KMS-11 (cell line): Measurements from ENCODE around the gene CD151.

ENCODE experiments used
- H2AFZ ChIP-seq: fragments of 200-600 bp; sonication (generic); 2 replicates; pipeline ENCODE4 v1.6.1; 2016; ENCODE audit warnings: antibody characterized with exemption, mixed run types, low read depth
- H3K27ac ChIP-seq: fragments of 200-600 bp; sonication (generic); 2 replicates; pipeline ENCODE4 v1.6.1; 2016; ENCODE audit warnings: mild to moderate bottlenecking, mixed run types
- H3K27me3 ChIP-seq: fragments of 200-600 bp; sonication (generic); 2 replicates; pipeline ENCODE4 v1.6.1; 2017; ENCODE audit warnings: mild to moderate bottlenecking, low read depth, mixed run types, moderate library complexity; ENCODE audit not compliant: insufficient read depth
- H3K36me3 ChIP-seq: fragments of 200-600 bp; sonication (generic); 2 replicates; pipeline ENCODE4 v1.6.1; 2017; ENCODE audit warnings: mild to moderate bottlenecking, mixed run types; ENCODE audit not compliant: insufficient read depth
- H3K4me1 ChIP-seq: fragments of 200-600 bp; sonication (generic); 2 replicates; pipeline ENCODE4 v1.6.1; 2016; ENCODE audit warnings: mild to moderate bottlenecking, low read depth, mixed run types; ENCODE audit not compliant: poor library complexity, severe bottlenecking
- H3K4me2 ChIP-seq: fragments of 200-600 bp; sonication (generic); 2 replicates; pipeline ENCODE4 v1.7.0; 2016; ENCODE audit warnings: mild to moderate bottlenecking, mixed run types
- H3K4me3 ChIP-seq: fragments of 200-600 bp; sonication (generic); IDR thresholded peaks from 2 replicates; pipeline ENCODE4 v1.6.1; 2017; ENCODE audit warnings: low read depth, low read length, mixed read lengths; ENCODE audit not compliant: insufficient read depth
- H3K79me2 ChIP-seq: fragments of 200-600 bp; sonication (generic); 2 replicates; pipeline ENCODE4 v1.6.1; 2016; ENCODE audit warnings: low read depth, mixed run types; ENCODE audit not compliant: insufficient read depth
- H3K9ac ChIP-seq: fragments of 200-600 bp; sonication (generic); 2 replicates; pipeline ENCODE4 v1.6.1; 2016; ENCODE audit warnings: mild to moderate bottlenecking, mixed run types
- H4K20me1 ChIP-seq: fragments of 200-600 bp; sonication (generic); 2 replicates; pipeline ENCODE4 v1.6.1; 2016; ENCODE audit warnings: mild to moderate bottlenecking, mixed run types; ENCODE audit not compliant: insufficient read depth
- TF ChIP-seq, protein P1 (sequence below): fragments of 200-600 bp; sonication (generic); conservative IDR thresholded peaks from 2 replicates; pipeline ENCODE4 v1.6.1; 2017; ENCODE audit warnings: low read depth, mild to moderate bottlenecking, antibody characterized with exemption, low read length, moderate library complexity, mixed read lengths

The CD151 gene

DNA sequence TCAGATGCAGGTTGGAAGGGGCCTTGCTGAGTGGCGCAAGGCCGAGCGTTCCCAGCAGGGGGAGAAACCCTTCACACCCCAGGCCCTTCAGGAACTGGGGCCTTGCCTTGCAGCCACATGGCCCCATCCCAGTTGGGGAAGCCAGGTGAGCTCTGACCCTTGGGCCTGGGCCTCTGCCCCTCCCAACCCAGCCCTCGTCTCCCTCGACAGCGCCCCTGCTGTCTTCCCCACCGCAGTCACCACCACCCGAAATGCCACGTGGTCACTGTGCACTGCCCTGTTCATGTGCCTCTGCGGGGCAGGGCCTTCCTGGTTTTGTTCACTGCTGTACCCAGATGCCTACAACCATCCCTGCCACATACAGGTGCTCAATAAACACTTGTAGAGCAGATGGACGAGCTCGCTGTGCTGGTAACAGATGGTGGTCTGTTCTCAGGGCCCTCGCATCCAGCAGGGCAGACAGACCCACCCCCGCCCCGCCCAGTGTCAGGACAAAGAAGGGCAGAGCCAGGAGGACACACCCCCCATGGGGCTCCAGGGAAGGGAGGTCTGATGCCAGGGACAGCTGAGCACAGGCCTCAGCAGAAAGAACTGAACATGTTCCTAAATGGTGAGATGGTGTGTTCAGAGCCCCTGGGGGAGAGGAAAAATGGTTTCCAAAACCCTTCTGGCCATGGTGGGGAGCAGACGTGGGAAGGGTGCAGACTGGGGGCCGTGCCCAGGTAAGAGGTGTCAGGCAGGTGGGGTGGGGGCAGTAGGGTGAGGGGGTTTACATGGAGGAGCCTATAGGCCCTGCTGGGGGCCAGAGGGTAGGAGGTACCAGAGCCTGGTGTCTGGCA is 5.9 kb downstream of the CD151 start:
- no peak overlapping the region for H3K27ac ChIP-seq
- H3K4me1 ChIP-seq = peaks cover 14% of the 10 kb centered on the region
- H3K79me2 ChIP-seq = peaks cover 17% of the 10 kb centered on the region
- H3K36me3 ChIP-seq = no peaks in the 10 kb centered on the region
- H3K27me3 ChIP-seq = no peaks in the 10 kb centered on the region
- H3K9ac ChIP-seq = no peak overlapping the region
- no peak overlapping the region for H3K4me3 ChIP-seq
- TF ChIP-seq, protein P1, sequence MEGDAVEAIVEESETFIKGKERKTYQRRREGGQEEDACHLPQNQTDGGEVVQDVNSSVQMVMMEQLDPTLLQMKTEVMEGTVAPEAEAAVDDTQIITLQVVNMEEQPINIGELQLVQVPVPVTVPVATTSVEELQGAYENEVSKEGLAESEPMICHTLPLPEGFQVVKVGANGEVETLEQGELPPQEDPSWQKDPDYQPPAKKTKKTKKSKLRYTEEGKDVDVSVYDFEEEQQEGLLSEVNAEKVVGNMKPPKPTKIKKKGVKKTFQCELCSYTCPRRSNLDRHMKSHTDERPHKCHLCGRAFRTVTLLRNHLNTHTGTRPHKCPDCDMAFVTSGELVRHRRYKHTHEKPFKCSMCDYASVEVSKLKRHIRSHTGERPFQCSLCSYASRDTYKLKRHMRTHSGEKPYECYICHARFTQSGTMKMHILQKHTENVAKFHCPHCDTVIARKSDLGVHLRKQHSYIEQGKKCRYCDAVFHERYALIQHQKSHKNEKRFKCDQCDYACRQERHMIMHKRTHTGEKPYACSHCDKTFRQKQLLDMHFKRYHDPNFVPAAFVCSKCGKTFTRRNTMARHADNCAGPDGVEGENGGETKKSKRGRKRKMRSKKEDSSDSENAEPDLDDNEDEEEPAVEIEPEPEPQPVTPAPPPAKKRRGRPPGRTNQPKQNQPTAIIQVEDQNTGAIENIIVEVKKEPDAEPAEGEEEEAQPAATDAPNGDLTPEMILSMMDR = no peak
- H2AFZ ChIP-seq = no peak overlapping the region
- H4K20me1 ChIP-seq = 0 out of 2 replicates have a peak, but pooled peaks cover 6% of the 10 kb centered on the region
- H3K4me2 ChIP-seq = no peak overlapping the region

DNA sequence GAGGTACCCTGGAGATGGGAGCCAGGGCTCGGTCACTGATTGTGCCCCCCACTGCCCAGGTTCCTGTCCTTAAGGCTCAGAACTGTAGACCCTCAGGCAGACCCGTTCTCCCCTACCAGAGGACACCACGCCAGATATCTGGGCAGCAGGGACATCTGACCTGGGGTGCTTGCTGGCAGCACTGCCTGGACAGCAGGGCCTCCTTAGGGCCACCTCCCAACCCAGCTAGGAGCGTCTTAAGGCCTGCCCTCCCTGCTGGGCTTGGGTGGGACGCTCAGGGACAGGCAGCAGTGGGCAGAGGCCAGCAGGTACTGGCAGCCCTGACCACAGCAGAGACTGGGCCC is 6.5 kb downstream of the CD151 start:
- Histone ChIP-seq H3K27me3 (no peaks in the 10 kb centered on the region), H3K36me3 (no peaks in the 10 kb centered on the region), H3K9ac (no peak overlapping the region), H3K4me3 (no peak overlapping the region), H3K4me2 (no peak overlapping the region), H3K79me2 (peaks cover 17% of the 10 kb centered on the region), H3K27ac (no peak overlapping the region), H3K4me1 (peaks cover 15% of the 10 kb centered on the region), H4K20me1 (0 out of 2 replicates have a peak, but pooled peaks cover 6% of the 10 kb centered on the region), H2AFZ (no peak overlapping the region)
- TF ChIP-seq, protein P1 = no peak

DNA sequence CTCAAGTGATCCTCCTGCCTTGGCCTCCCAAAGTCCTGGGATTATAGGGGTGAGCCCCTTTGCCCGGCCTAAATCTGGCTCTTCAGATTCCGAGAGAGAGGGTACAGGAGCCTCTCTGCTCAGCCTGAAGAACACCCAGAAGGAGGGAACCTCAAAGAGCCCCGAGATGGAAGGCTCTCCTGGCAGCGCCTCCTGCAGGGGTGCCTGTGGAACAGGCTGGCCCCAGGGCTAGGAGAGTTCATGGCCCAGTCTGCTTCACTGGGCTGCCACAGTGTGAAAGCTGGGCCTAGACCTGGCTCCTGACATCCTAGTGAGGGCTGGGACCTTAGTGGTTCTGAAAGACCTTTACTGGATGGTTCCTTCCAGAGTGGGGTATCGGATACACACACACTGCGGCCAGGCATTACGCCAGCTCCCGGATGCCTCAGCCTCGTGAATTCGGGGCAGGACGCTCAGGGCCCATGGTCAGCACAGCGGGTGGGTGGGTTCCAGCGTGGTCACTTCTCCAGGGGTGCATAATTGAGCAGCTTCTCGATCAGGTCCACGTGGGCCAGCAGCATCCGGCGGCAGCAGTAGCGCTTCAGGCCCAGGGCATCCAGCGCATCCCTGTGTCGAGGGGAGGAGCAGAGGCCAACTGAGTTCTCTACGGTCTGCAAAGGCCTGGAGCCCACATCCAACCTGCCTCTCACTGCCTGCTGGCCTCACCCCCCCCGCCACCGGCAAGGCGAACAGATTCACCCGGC is 7.3 kb downstream of the CD151 start:
- Histone ChIP-seq H3K4me3 (no peak overlapping the region), H3K27ac (no peak overlapping the region), H3K79me2 (peaks cover 17% of the 10 kb centered on the region), H3K4me2 (no peak overlapping the region; the same call in 1 of the 2 replicates), H3K27me3 (no peaks in the 10 kb centered on the region), H2AFZ (no peak overlapping the region), H3K4me1 (peaks cover 23% of the 10 kb centered on the region), H3K36me3 (no peaks in the 10 kb centered on the region), H4K20me1 (0 out of 2 replicates have a peak, but pooled peaks cover 6% of the 10 kb centered on the region), H3K9ac (no peak overlapping the region)
- TF ChIP-seq, protein P1 = peak; percentile 33; the same call in 1 of the 2 replicates

DNA sequence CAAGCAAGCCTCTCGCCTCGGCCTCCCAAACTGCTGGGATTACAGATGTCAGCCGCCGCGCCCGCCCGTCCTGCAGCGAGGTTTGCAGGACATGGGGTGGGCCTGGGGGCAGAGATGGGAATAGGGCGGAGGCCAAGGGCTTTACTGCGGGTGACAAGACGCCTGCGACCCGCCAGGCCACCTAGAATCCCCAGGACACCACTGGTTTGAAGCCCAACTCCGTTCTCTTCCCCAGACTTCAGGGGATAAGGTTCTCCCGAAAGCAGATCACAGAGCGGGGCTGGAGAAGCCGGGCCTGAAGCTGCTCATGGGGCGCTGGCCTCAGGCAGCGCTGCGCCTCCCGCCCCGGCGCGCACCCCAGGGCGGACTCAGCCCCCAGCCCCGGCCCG is 9.2 kb downstream of the CD151 start:
- Histone ChIP-seq H3K4me2 (peak overlapping the region; percentile 80), H3K27me3 (peaks cover 6% of the 10 kb centered on the region; the same call in 1 of the 2 replicates), H4K20me1 (0 out of 2 replicates have a peak, but pooled peaks cover 6% of the 10 kb centered on the region), H3K9ac (peak overlapping the region; percentile 94), H3K36me3 (no peaks in the 10 kb centered on the region), H2AFZ (peak overlapping the region; percentile 71), H3K27ac (peak overlapping the region; percentile 82), H3K4me3 (no peak overlapping the region), H3K79me2 (peaks cover 17% of the 10 kb centered on the region), H3K4me1 (peaks cover 25% of the 10 kb centered on the region)
- TF ChIP-seq, protein P1 = no peak
